A549 (cell line): Measurements from ENCODE around the gene AP4S1. TPM values are rescaled to one million over a fixed set of nuclear protein-coding genes. Genes with fewer than 3 reads are reported as not detected.

ENCODE experiments used
- ATAC-seq, 2 experiments: fragments of 200-7000 bp in 1 of 2; fragments of >200 bp in 1 of 2; cut with Nextera tagmentation in 1 of 2; cut with Tn5 transposase in 1 of 2; 3 replicates each; pipeline versions ENCODE4 v1.8.0 to v1.9.1; 2018 to 2020; ENCODE audit warnings: mild to moderate bottlenecking in 1 of 2, moderate library complexity in 1 of 2
- CTCF ChIA-PET: fragments of 300-600 bp; sonication (Branson Sonifier 250); formaldehyde crosslinking; extraction: SDS; loops from one replicate; lab custom pipeline; 2021; ENCODE audit warnings: antibody characterized with exemption, inconsistent platforms; lab: Yijun Ruan, JAX
- POLR2A ChIA-PET: fragments of 350-600 bp; formaldehyde crosslinking; extraction: SDS; loops from one replicate; lab custom pipeline; 2021; ENCODE audit warnings: antibody characterized with exemption, inconsistent platforms; lab: Yijun Ruan, JAX
- DNase-seq, 2 experiments: peaks; one replicate each; pipeline versions ENCODE4 v3.0.0 to v3.0.0-alpha.2; 2011 to 2016; ENCODE audit warnings: low read depth in 1 of 2, low spot score in 1 of 2
- FAIRE-seq: peaks from 2 replicates; lab custom pipeline; 2011; peaks lifted over from hg19 to GRCh38; lab: Jason Lieb, UNC
- H3K27ac ChIP-seq, 2 experiments: fragments of >200 bp; sonication (Bioruptor Twin); formaldehyde crosslinking; 3 replicates each; pipeline ENCODE4 v1.5.1; 2016 to 2017
- H3K4me1 ChIP-seq: fragments of >200 bp; sonication (Bioruptor Twin); formaldehyde crosslinking; 3 replicates; pipeline ENCODE4 v1.6.1; 2016
- H3K4me2 ChIP-seq: fragments of >200 bp; sonication (Bioruptor Twin); formaldehyde crosslinking; 3 replicates; pipeline ENCODE4 v1.6.1; 2016
- H3K4me3 ChIP-seq: fragments of >200 bp; sonication (Bioruptor Twin); formaldehyde crosslinking; 3 replicates; pipeline ENCODE4 v1.5.1; 2016
- H3K9me3 ChIP-seq: fragments of >200 bp; sonication (Bioruptor Twin); formaldehyde crosslinking; 3 replicates; pipeline ENCODE4 v1.6.1; 2016
- BHLHE40 ChIP-seq: IDR thresholded peaks from 2 replicates; pipeline ENCODE4 v1.6.1; 2012; ENCODE audit warnings: low read depth, low read length, inconsistent platforms
- CEBPB ChIP-seq, 2 experiments: fragments of >200 bp in 1 of 2; sonication (Bioruptor Twin) in 1 of 2; formaldehyde crosslinking in 1 of 2; IDR thresholded peaks; 2 replicates each; pipeline ENCODE4 v1.6.1; 2012 to 2016
- CHD2 ChIP-seq: fragments of 150-350 bp; IDR thresholded peaks from 2 replicates; pipeline ENCODE4 v1.6.1; 2014; ENCODE audit warnings: low read length; ENCODE audit not compliant: partially characterized antibody
- EHMT2 ChIP-seq: fragments of 200-600 bp; sonication (generic); IDR thresholded peaks from 2 replicates; pipeline ENCODE4 v1.6.1; 2016; ENCODE audit warnings: antibody characterized with exemption, low read depth, mild to moderate bottlenecking, moderate library complexity
- ESRRA ChIP-seq: fragments of 150-350 bp; IDR thresholded peaks from 2 replicates; pipeline ENCODE4 v1.6.1; 2014; ENCODE audit warnings: mild to moderate bottlenecking, low read length, borderline replicate concordance
- FOSL2 ChIP-seq, 2 experiments: fragments of 450-650 bp in 1 of 2; fragments of >200 bp in 1 of 2; sonication (Bioruptor Twin) in 1 of 2; formaldehyde crosslinking; IDR thresholded peaks; 2 replicates each; pipeline versions ENCODE4 v1.5.0 to v1.6.1; 2016 to 2020; ENCODE audit warnings: mild to moderate bottlenecking in 1 of 2, moderate library complexity in 1 of 2
- GATA3 ChIP-seq: IDR thresholded peaks from 2 replicates; pipeline ENCODE4 v1.6.1; 2012; ENCODE audit warnings: borderline replicate concordance
- HOXA7 ChIP-seq: fragments of 250-450 bp; sonication (Bioruptor Pico); IDR thresholded peaks from 2 replicates; pipeline ENCODE4 v1.5.0; 2020; ENCODE audit warnings: mild to moderate bottlenecking, moderate library complexity
- KDM1A ChIP-seq: fragments of 200-600 bp; sonication (generic); IDR thresholded peaks from 2 replicates; pipeline ENCODE4 v1.6.1; 2016; ENCODE audit warnings: low read depth, mild to moderate bottlenecking
- KDM5A ChIP-seq: fragments of 200-600 bp; sonication (generic); IDR thresholded peaks from 2 replicates; pipeline ENCODE4 v1.6.1; 2016; ENCODE audit warnings: antibody characterized with exemption, mild to moderate bottlenecking
- MAFK ChIP-seq: fragments of 450-650 bp; IDR thresholded peaks from 2 replicates; pipeline ENCODE4 v1.6.1; 2014; ENCODE audit not compliant: partially characterized antibody
- MAX ChIP-seq: IDR thresholded peaks from 2 replicates; pipeline ENCODE4 v1.6.1; 2012
- POLR2AphosphoS2 ChIP-seq: conservative IDR thresholded peaks from 2 replicates; pipeline ENCODE4 v1.6.1; 2012; ENCODE audit warnings: low read length, improper control_type of control experiment, inconsistent platforms
- RAD21 ChIP-seq, 2 experiments: fragments of >200 bp in 1 of 2; sonication (Bioruptor Twin) in 1 of 2; formaldehyde crosslinking in 1 of 2; IDR thresholded peaks in 1 of 2; conservative IDR thresholded peaks in 1 of 2; 2 replicates in 1 of 2; 3 replicates in 1 of 2; pipeline ENCODE4 v1.6.1; 2012 to 2018; ENCODE audit warnings: inconsistent platforms in 1 of 2
- RCOR1 ChIP-seq: fragments of 150-350 bp; IDR thresholded peaks from 2 replicates; pipeline ENCODE4 v1.6.1; 2014; ENCODE audit warnings: antibody characterized with exemption, low read length, low read depth
- SMC3 ChIP-seq: fragments of >200 bp; sonication (Bioruptor Twin); formaldehyde crosslinking; IDR thresholded peaks from 3 replicates; pipeline ENCODE4 v1.6.1; 2018; ENCODE audit warnings: inconsistent platforms
- TFCP2L1 ChIP-seq: fragments of 250-450 bp; sonication (Bioruptor Pico); IDR thresholded peaks from 2 replicates; pipeline ENCODE4 v1.5.0; 2021; ENCODE audit warnings: mild to moderate bottlenecking
- ZNF302 ChIP-seq: fragments of 250-450 bp; sonication (Bioruptor Pico); IDR thresholded peaks from 2 replicates; pipeline ENCODE4 v1.9.0; 2021; ENCODE audit warnings: inconsistent platforms, mild to moderate bottlenecking, moderate library complexity
- WGBS: methylation state at CpG from one replicate; pipeline ENCODE4 v1.1.6; 2017; ENCODE audit errors: missing lambda C conversion rate; 5-methylcytosine and 5-hydroxymethylcytosine counted together
- polyA plus RNA-seq, 4 experiments: library from polyadenylated mRNA; depleted of rRNA in 3 of 4; stranded (reverse); fragments of >200 nt; fragmentation: RNase III in 1 of 4; extraction: RNeasy Plus Mini Kit Qiagen cat#74134 plus additional on column Dnase treatment in 1 of 4; gene quantifications; 2 replicates in 3 of 4; 3 replicates in 1 of 4; pipeline ENCODE4 v1.2.3, GENCODE V29; 2011 to 2017
- TF ChIP-seq, protein P1 (sequence below): fragments of 450-650 bp; IDR thresholded peaks from 2 replicates; pipeline ENCODE4 v1.6.1; 2014; ENCODE audit warnings: antibody characterized with exemption
- TF ChIP-seq, protein P2 (sequence below): fragments of 250-450 bp; sonication (Bioruptor Pico); IDR thresholded peaks from 2 replicates; pipeline ENCODE4 v1.5.0; 2020; ENCODE audit warnings: low read depth, mild to moderate bottlenecking, moderate library complexity
- TF ChIP-seq, protein P3 (sequence below): IDR thresholded peaks from 2 replicates; pipeline ENCODE4 v1.6.1; 2012
- TF ChIP-seq, protein P4 (sequence below): fragments of >200 bp; sonication (Bioruptor Twin); formaldehyde crosslinking; IDR thresholded peaks from 3 replicates; pipeline ENCODE4 v1.6.1; 2016

Gene AP4S1
- polyA plus RNA-seq, 2 of the 4 experiments (the other 2 are of a cell fraction), result 12.4 to 13.4 TPM

- H3K9me3 ChIP-seq, result no peaks in the 10 kb centered on the region
- CTCF ChIA-PET, result interaction anchor here (1.3 kb wide), 2 partner anchors 13 to 87 kb away, joined by 3 to 4 read pairs; no protein-coding TSS in a partner anchor
- WGBS, result 90% methylated on average over 3 of the region's 3 CpGs
- no peak overlapping the region for H3K4me2 ChIP-seq
- H3K4me3 ChIP-seq, result no peak overlapping the region
- H3K27ac ChIP-seq, result no peak overlapping the region
- POLR2A ChIA-PET, result no interaction called here
- DNase-seq, result no peak
- no peak for ATAC-seq
- TF ChIP-seq KDM5A (no peak), ZNF302 (no peak), MAFK (peak; percentile 86)
- TF ChIP-seq, protein P1, sequence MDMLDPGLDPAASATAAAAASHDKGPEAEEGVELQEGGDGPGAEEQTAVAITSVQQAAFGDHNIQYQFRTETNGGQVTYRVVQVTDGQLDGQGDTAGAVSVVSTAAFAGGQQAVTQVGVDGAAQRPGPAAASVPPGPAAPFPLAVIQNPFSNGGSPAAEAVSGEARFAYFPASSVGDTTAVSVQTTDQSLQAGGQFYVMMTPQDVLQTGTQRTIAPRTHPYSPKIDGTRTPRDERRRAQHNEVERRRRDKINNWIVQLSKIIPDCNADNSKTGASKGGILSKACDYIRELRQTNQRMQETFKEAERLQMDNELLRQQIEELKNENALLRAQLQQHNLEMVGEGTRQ, result no peak
- FAIRE-seq, result no peak
- H3K4me1 ChIP-seq, result no peaks in the 10 kb centered on the region
Observed at GRCh38 chr14:31069343-31069742, 43.9 kb downstream of the AP4S1 start.

- H3K4me1 ChIP-seq, result no peaks in the 10 kb centered on the region
- POLR2A ChIA-PET, result no interaction called here
- H3K4me2 ChIP-seq, result no peak overlapping the region
- DNase-seq (no peak), ATAC-seq (peak in 1 of 2 experiments; percentile 30; a peak in 1 of 6 replicates), FAIRE-seq (no peak)
- H3K27ac ChIP-seq, result no peak overlapping the region
- H3K4me3 ChIP-seq, result no peak overlapping the region
- 91% methylated on average over 5 of the region's 5 CpGs for WGBS
- TF ChIP-seq GATA3 (no peak), EHMT2 (no peak), MAFK (no peak), KDM1A (no peak), CEBPB (IDR thresholded peaks at IDR 0.05) (no peak), SMC3 (no peak), MAX (no peak), HOXA7 (no peak), ZNF302 (no peak), RAD21 (conservative IDR thresholded peaks at IDR 0.05 in 1 of 2, IDR thresholded peaks at IDR 0.05 in 1 of 2) (no peak), CHD2 (no peak), ESRRA (no peak), BHLHE40 (no peak), TFCP2L1 (CRISPR knock-in tag) (no peak), POLR2AphosphoS2 (no peak), RCOR1 (no peak), FOSL2 (IDR thresholded peaks at IDR 0.05) (no peak), FOSL2 (CRISPR knock-in tag; IDR thresholded peaks at IDR 0.05) (no peak)
- TF ChIP-seq, protein P2, sequence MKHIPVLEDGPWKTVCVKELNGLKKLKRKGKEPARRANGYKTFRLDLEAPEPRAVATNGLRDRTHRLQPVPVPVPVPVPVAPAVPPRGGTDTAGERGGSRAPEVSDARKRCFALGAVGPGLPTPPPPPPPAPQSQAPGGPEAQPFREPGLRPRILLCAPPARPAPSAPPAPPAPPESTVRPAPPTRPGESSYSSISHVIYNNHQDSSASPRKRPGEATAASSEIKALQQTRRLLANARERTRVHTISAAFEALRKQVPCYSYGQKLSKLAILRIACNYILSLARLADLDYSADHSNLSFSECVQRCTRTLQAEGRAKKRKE (CRISPR knock-in tag), result no peak
- TF ChIP-seq, protein P3, sequence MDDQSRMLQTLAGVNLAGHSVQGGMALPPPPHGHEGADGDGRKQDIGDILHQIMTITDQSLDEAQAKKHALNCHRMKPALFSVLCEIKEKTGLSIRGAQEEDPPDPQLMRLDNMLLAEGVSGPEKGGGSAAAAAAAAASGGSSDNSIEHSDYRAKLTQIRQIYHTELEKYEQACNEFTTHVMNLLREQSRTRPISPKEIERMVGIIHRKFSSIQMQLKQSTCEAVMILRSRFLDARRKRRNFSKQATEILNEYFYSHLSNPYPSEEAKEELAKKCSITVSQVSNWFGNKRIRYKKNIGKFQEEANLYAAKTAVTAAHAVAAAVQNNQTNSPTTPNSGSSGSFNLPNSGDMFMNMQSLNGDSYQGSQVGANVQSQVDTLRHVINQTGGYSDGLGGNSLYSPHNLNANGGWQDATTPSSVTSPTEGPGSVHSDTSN, result no peak
- TF ChIP-seq, protein P4, sequence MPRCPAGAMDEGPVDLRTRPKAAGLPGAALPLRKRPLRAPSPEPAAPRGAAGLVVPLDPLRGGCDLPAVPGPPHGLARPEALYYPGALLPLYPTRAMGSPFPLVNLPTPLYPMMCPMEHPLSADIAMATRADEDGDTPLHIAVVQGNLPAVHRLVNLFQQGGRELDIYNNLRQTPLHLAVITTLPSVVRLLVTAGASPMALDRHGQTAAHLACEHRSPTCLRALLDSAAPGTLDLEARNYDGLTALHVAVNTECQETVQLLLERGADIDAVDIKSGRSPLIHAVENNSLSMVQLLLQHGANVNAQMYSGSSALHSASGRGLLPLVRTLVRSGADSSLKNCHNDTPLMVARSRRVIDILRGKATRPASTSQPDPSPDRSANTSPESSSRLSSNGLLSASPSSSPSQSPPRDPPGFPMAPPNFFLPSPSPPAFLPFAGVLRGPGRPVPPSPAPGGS, result no peak
- CTCF ChIA-PET, result interaction anchor here (0.6 to 1.3 kb wide), 2 partner anchors 88 to 118 kb away, joined by 3 read pairs; no protein-coding TSS in a partner anchor
- H3K9me3 ChIP-seq, result no peaks in the 10 kb centered on the region
Observed at GRCh38 chr14:31070431-31070830, 45.0 kb downstream of the AP4S1 start.
